Tibial nerve (tissue), 4 donors: ENCODE results near the gene PRRT1B.

ENCODE experiments used
- CTCF ChIP-seq, 5 experiments: fragments of 200-600 bp in 3 of 5; fragments of 450-650 bp in 2 of 5; sonication (generic) in 3 of 5; IDR thresholded peaks; one replicate each; pipeline ENCODE4 v1.5.1; 2016 to 2019; ENCODE audit warnings: antibody characterized with exemption in 5 of 5, mild to moderate bottlenecking in 3 of 5, moderate library complexity in 2 of 5
- EP300 ChIP-seq, 2 donors: sonication (generic); formaldehyde crosslinking; IDR thresholded peaks; one replicate each; pipeline ENCODE4 v1.6.1; 2017; ENCODE audit warnings: antibody characterized with exemption in 2 of 2, mild to moderate bottlenecking in 1 of 2

GRCh38 chr9:131590907-131591844 lies 45.9 kb downstream of the PRRT1B start:
- TF ChIP-seq CTCF (IDR thresholded peaks at IDR 0.05) (peak; percentile 68 to 95 (median 75)), EP300 (IDR thresholded peaks at IDR 0.05) (peak in 1 of 2 donors; percentile 36)
